ENCODE measurements around the gene ACSS1.

The ACSS1 gene

GRCh38 chr20:24961384-24962181 is 96.4 kb downstream of the ACSS1 start:
- H3K4me3 ChIP-seq (replicated peaks in 1 of 2; ENCODE audit: low read depth in 2 of 2, low read length in 2 of 2): no peak overlapping the region
- no peak for DNase-seq (ENCODE audit: low read depth in 2 of 2)
- no peak for TF ChIP-seq CTCF (IDR thresholded peaks at IDR 0.05; ENCODE audit: low read depth, low read length)

GRCh38 chr20:24960861-24961260 is 97.1 kb downstream of the ACSS1 start:
- no peak for DNase-seq (ENCODE audit: low read depth in 2 of 2)
- no peak for TF ChIP-seq CTCF (IDR thresholded peaks at IDR 0.05; ENCODE audit: low read depth, low read length)
- no peak overlapping the region for H3K4me3 ChIP-seq (replicated peaks in 1 of 2; ENCODE audit: low read depth in 2 of 2, low read length in 2 of 2)

GRCh38 chr20:24960302-24960801 is 97.6 kb downstream of the ACSS1 start:
- no peak for TF ChIP-seq CTCF (IDR thresholded peaks at IDR 0.05; ENCODE audit: low read depth, low read length)
- no peak for DNase-seq (ENCODE audit: low read depth in 2 of 2)
- no peak overlapping the region for H3K4me3 ChIP-seq (replicated peaks in 1 of 2; ENCODE audit: low read depth in 2 of 2, low read length in 2 of 2)

GRCh38 chr20:24959591-24960301 is 98.2 kb downstream of the ACSS1 start:
- no peak for DNase-seq (ENCODE audit: low read depth in 2 of 2)
- TF ChIP-seq CTCF (IDR thresholded peaks at IDR 0.05; ENCODE audit: low read depth, low read length): no peak
- H3K4me3 ChIP-seq (replicated peaks in 1 of 2; ENCODE audit: low read depth in 2 of 2, low read length in 2 of 2): no peak overlapping the region

- H3K4me3 ChIP-seq (replicated peaks in 1 of 2; ENCODE audit: low read depth in 2 of 2, low read length in 2 of 2): no peak overlapping the region
- no peak for TF ChIP-seq CTCF (IDR thresholded peaks at IDR 0.05; ENCODE audit: low read depth, low read length)
- DNase-seq (ENCODE audit: low read depth in 2 of 2): no peak
Measured at GRCh38 chr20:24958506-24959385, 99.2 kb downstream of the ACSS1 start.

- no peak for TF ChIP-seq CTCF (IDR thresholded peaks at IDR 0.05; ENCODE audit: low read depth, low read length)
- DNase-seq (ENCODE audit: low read depth in 2 of 2): no peak
Measured at GRCh38 chr20:24957326-24958016, 100.5 kb downstream of the ACSS1 start.

More at GRCh38 chr20:24957326-24958016, 100.5 kb downstream of the ACSS1 start:
- no peak overlapping the region for H3K4me3 ChIP-seq (replicated peaks in 1 of 2; ENCODE audit: low read depth in 2 of 2, low read length in 2 of 2)

All from cardiac fibroblast (primary cell).